Superior temporal gyrus (tissue), 1 donor: Measurements from ENCODE around the gene MAGI3.
"Not testable (repeated sequence)": the region's sequence is repeated elsewhere in the genome, so short reads cannot be mapped to it uniquely, and the experiment has no call there.

Experiments
- DNase-seq: peaks from one replicate; pipeline ENCODE4 v3.0.0-alpha.2; 2016; ENCODE audit errors: extremely low spot score

Gene MAGI3

GRCh38 chr1:113399062-113399583 is 8.8 kb downstream of the MAGI3 start:
- DNase-seq = no peak

GRCh38 chr1:113401067-113401466 is 10.8 kb downstream of the MAGI3 start:
- no peak for DNase-seq

- no peak for DNase-seq
Measured at GRCh38 chr1:113401728-113402127, 11.4 kb downstream of the MAGI3 start.

- no peak for DNase-seq
Measured at GRCh38 chr1:113403065-113403464, 12.8 kb downstream of the MAGI3 start.

- DNase-seq = no peak
Measured at GRCh38 chr1:113405573-113405972, 15.3 kb downstream of the MAGI3 start.

- not testable (repeated sequence) for DNase-seq
Measured at GRCh38 chr1:113406149-113406548, 15.8 kb downstream of the MAGI3 start.

- no peak for DNase-seq
Measured at GRCh38 chr1:113409363-113409762, 19.0 kb downstream of the MAGI3 start.

GRCh38 chr1:113412020-113412419 is 21.7 kb downstream of the MAGI3 start:
- DNase-seq = not testable (repeated sequence)

- DNase-seq = no peak
Measured at GRCh38 chr1:113415310-113416070, 25.2 kb downstream of the MAGI3 start.

GRCh38 chr1:113416071-113416470 is 25.8 kb downstream of the MAGI3 start:
- not testable (repeated sequence) for DNase-seq

GRCh38 chr1:113416496-113416895 is 26.2 kb downstream of the MAGI3 start:
- DNase-seq = no peak

- DNase-seq = no peak
Measured at GRCh38 chr1:113422315-113423068, 32.2 kb downstream of the MAGI3 start.

- DNase-seq = no peak
Measured at GRCh38 chr1:113423826-113424225, 33.5 kb downstream of the MAGI3 start.

- no peak for DNase-seq
Measured at GRCh38 chr1:113429461-113430153, 39.3 kb downstream of the MAGI3 start.

GRCh38 chr1:113433184-113433583 is 42.9 kb downstream of the MAGI3 start:
- DNase-seq = no peak

- DNase-seq = no peak
Measured at GRCh38 chr1:113434081-113434873, 44.0 kb downstream of the MAGI3 start.

- DNase-seq = no peak
Measured at GRCh38 chr1:113434874-113435175, 44.5 kb downstream of the MAGI3 start.

GRCh38 chr1:113437554-113438341 is 47.4 kb downstream of the MAGI3 start:
- no peak for DNase-seq

GRCh38 chr1:113438505-113439276 is 48.4 kb downstream of the MAGI3 start:
- DNase-seq = no peak

- no peak for DNase-seq
Measured at GRCh38 chr1:113439277-113439670, 49.0 kb downstream of the MAGI3 start.
